ENCODE results near the gene XRCC5. TPM values are rescaled to one million over a fixed set of nuclear protein-coding genes. Genes with fewer than 3 reads are reported as not detected.

The XRCC5 gene
- total RNA-seq, 1 experiment from 2014 or later = 424 TPM

- intact Hi-C loops (cut with micrococcal nuclease) = no loop called here
- ChIA-PET CTCF (no interaction called here), POLR2A (no interaction called here), RAD21 (ENCODE audit: low non-redundant PET in 1 of 2, low total read pairs in 2 of 2, uncharacterized antibody in 2 of 2, unreplicated experiment in 2 of 2) (no interaction called here)
- Histone ChIP-seq H3K9me3 (ENCODE audit: control insufficient read depth in 1 of 2, insufficient read depth in 1 of 2, low read depth in 1 of 2, low read length in 2 of 2) (no peaks in the 10 kb centered on the region), H2AFZ (ENCODE audit: low read depth, low read length, poor library complexity, severe bottlenecking) (no peak overlapping the region), H3K4me3 (replicated peaks in 1 of 2; ENCODE audit: low read depth in 1 of 2, low read length in 2 of 2) (no peak overlapping the region), H3K79me2 (ENCODE audit: insufficient read depth, low read length) (no peaks in the 10 kb centered on the region), H3K9me2 (ENCODE audit: insufficient read depth) (0 out of 2 replicates have a peak, but pooled peaks cover 3% of the 10 kb centered on the region), H3K27ac (ENCODE audit: low read depth, low read length) (no peak overlapping the region), H3K27me3 (ENCODE audit: insufficient read depth, low read length) (no peaks in the 10 kb centered on the region), H4K20me1 (ENCODE audit: insufficient read depth) (no peaks in the 10 kb centered on the region), H3K9ac (ENCODE audit: low read length) (no peak overlapping the region), H3K36me3 (ENCODE audit: control insufficient read depth in 1 of 2, insufficient read depth in 2 of 2, low read length in 2 of 2) (no peaks in the 10 kb centered on the region), H3K4me2 (ENCODE audit: low read length) (no peak overlapping the region), H3K4me1 (ENCODE audit: control insufficient read depth in 1 of 2, insufficient read depth in 2 of 2, low read length in 2 of 2) (no peaks in the 10 kb centered on the region)
- ATAC-seq (no peak), DNase-seq (ENCODE audit: low read depth, low spot score) (no peak)
- BruUV-seq (replicated peaks) = no TSS peak
- TF ChIP-seq SIN3A (IDR thresholded peaks at IDR 0.05; ENCODE audit: low read depth) = no peak
- no peak for TF ChIP-seq TCF7L2 (IDR thresholded peaks at IDR 0.05; ENCODE audit: borderline replicate concordance, extremely low read depth, insufficient read depth, insufficient read length)
- no peak for TF ChIP-seq YY1 (IDR thresholded peaks at IDR 0.05; ENCODE audit: extremely low read depth, insufficient replicate concordance, low read depth, low read length)
- TF ChIP-seq ATF3 (IDR thresholded peaks at IDR 0.05) = no peak
- no peak for TF ChIP-seq ZNF274 (IDR thresholded peaks at IDR 0.05; ENCODE audit: low read depth, low read length)
- TF ChIP-seq ZFX (IDR thresholded peaks at IDR 0.05) = no peak
- TF ChIP-seq RAD21 (IDR thresholded peaks at IDR 0.05; ENCODE audit: low read depth) = no peak
- TF ChIP-seq POLR2A (IDR thresholded peaks at IDR 0.05; ENCODE audit: borderline replicate concordance, extremely low read depth, insufficient read depth, insufficient read length) = no peak
- no peak for TF ChIP-seq ELF1 (IDR thresholded peaks at IDR 0.05; ENCODE audit: borderline replicate concordance, low read depth)
- no peak for TF ChIP-seq SRF (IDR thresholded peaks at IDR 0.05; ENCODE audit: low read depth)
- no peak for TF ChIP-seq EZH2phosphoT487 (IDR thresholded peaks at IDR 0.05; ENCODE audit: borderline replicate concordance)
- TF ChIP-seq JUND (IDR thresholded peaks at IDR 0.05) = no peak
- TF ChIP-seq POLR2AphosphoS5 (IDR thresholded peaks at IDR 0.05; ENCODE audit: low read depth, low read length) = no peak
Measured at GRCh38 chr2:216245391-216245975, 136.3 kb downstream of the XRCC5 start.

Data from HCT116 (cell line).